HG02642 (cell line): ENCODE results near the gene OXA1L.
"Not testable (repeated sequence)": the region's sequence is repeated elsewhere in the genome, so short reads cannot be mapped to it uniquely, and the experiment has no call there.

Source experiments
- ATAC-seq: cut with Tn5 transposase; IDR thresholded peaks from one replicate; pipeline ENCODE4 v1.9.1; 2021; ENCODE audit warnings: mild to moderate bottlenecking; ENCODE audit not compliant: unreplicated experiment, poor library complexity

Gene OXA1L

GRCh38 chr14:22766457-22767322 is at the start of gene OXA1L:
TSS of gene OXA1L (plus strand) at chr14:22766688. CDS start at chr14:22766702, 14 bp downstream.
- peak; percentile 80 for ATAC-seq

GRCh38 chr14:22718091-22718490 is 48.4 kb upstream of the OXA1L start:
- no peak for ATAC-seq

- no peak for ATAC-seq
These were observed 45.3 kb upstream of the OXA1L start for GRCh38 chr14:22721213-22721612.

- ATAC-seq: no peak
These were observed 42.7 kb upstream of the OXA1L start for GRCh38 chr14:22723815-22724214.

- ATAC-seq: not testable (repeated sequence)
These were observed 41.6 kb upstream of the OXA1L start for GRCh38 chr14:22724847-22725246.

- not testable (repeated sequence) for ATAC-seq
These were observed 41.1 kb upstream of the OXA1L start for GRCh38 chr14:22725374-22725773.

GRCh38 chr14:22726012-22726411 is 40.5 kb upstream of the OXA1L start:
- no peak for ATAC-seq

GRCh38 chr14:22732062-22732461 is 34.4 kb upstream of the OXA1L start:
- not testable (repeated sequence) for ATAC-seq

GRCh38 chr14:22733829-22734228 is 32.7 kb upstream of the OXA1L start:
- ATAC-seq: no peak

- ATAC-seq: no peak
These were observed 31.4 kb upstream of the OXA1L start for GRCh38 chr14:22735096-22735495.

- not testable (repeated sequence) for ATAC-seq
These were observed 30.1 kb upstream of the OXA1L start for GRCh38 chr14:22736384-22736783.

GRCh38 chr14:22737052-22737451 is 29.4 kb upstream of the OXA1L start:
- ATAC-seq: peak; percentile 64

- ATAC-seq: no peak
These were observed 27.1 kb upstream of the OXA1L start for GRCh38 chr14:22739423-22739822.

- no peak for ATAC-seq
These were observed 26.5 kb upstream of the OXA1L start for GRCh38 chr14:22740020-22740419.

- no peak for ATAC-seq
These were observed 18.7 kb upstream of the OXA1L start for GRCh38 chr14:22747769-22748168.

GRCh38 chr14:22748206-22748605 is 18.3 kb upstream of the OXA1L start:
- ATAC-seq: no peak

- no peak for ATAC-seq
These were observed 17.8 kb upstream of the OXA1L start for GRCh38 chr14:22748631-22749068.

GRCh38 chr14:22752422-22752821 is 14.1 kb upstream of the OXA1L start:
- no peak for ATAC-seq

GRCh38 chr14:22753586-22753985 is 12.9 kb upstream of the OXA1L start:
- no peak for ATAC-seq

- not testable (repeated sequence) for ATAC-seq
These were observed 8.4 kb upstream of the OXA1L start for GRCh38 chr14:22757972-22758650.

- no peak for ATAC-seq
These were observed 4.8 kb upstream of the OXA1L start for GRCh38 chr14:22761734-22762133.
